ENCODE data around the gene MAP7D1. TPM values are rescaled to one million over a fixed set of nuclear protein-coding genes. Genes with fewer than 3 reads are reported as not detected.
A peak's percentile ranks its signal among the peaks of the same experiment; 100 is the strongest.

MAP7D1 gene
- total RNA-seq, 1 donor from 2014 or later: 114 TPM

GRCh38 chr1:36163426-36163825 is 7.5 kb downstream of the MAP7D1 start:
- H3K36me3 ChIP-seq: peaks cover 11% of the 10 kb centered on the region
- H3K9me3 ChIP-seq: no peaks in the 10 kb centered on the region
- TF ChIP-seq CTCF (IDR thresholded peaks at IDR 0.05): no peak
- H3K4me3 ChIP-seq: no peak overlapping the region
- H3K4me1 ChIP-seq: peaks cover 68% of the 10 kb centered on the region
- ATAC-seq (no peak), DNase-seq (no peak)
- peak overlapping the region; percentile 19 for H3K27ac ChIP-seq
- no peaks in the 10 kb centered on the region for H3K27me3 ChIP-seq
- intact Hi-C loops (cut with DNase I): no loop called here

DNA sequence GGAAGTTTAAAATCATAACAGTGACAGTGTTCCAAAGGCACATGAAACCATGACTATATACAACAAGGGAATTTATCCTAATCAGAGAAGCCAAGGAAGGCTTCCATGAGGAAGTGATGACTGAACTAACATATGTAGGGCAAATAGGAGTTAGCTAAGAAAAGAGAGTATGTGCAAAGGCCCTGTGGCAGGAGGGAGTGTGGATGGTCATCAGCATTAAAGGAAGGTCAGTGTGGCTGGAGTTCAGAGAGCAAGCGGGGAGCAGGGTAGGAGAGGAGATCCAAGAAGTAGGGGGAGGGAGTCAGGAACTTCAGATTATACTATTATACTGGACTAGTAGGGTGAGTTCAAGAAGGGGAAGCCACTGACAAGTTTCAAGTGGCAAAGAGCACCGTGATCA is 8.4 kb downstream of the MAP7D1 start:
- no peak overlapping the region for H3K4me3 ChIP-seq
- no peaks in the 10 kb centered on the region for H3K27me3 ChIP-seq
- intact Hi-C loops (cut with DNase I): no loop called here
- DNase-seq: no peak
- H3K4me1 ChIP-seq: peaks cover 60% of the 10 kb centered on the region
- TF ChIP-seq CTCF (IDR thresholded peaks at IDR 0.05): no peak
- H3K27ac ChIP-seq: no peak overlapping the region
- H3K9me3 ChIP-seq: no peaks in the 10 kb centered on the region
- peaks cover 11% of the 10 kb centered on the region for H3K36me3 ChIP-seq
- ATAC-seq: no peak

DNA sequence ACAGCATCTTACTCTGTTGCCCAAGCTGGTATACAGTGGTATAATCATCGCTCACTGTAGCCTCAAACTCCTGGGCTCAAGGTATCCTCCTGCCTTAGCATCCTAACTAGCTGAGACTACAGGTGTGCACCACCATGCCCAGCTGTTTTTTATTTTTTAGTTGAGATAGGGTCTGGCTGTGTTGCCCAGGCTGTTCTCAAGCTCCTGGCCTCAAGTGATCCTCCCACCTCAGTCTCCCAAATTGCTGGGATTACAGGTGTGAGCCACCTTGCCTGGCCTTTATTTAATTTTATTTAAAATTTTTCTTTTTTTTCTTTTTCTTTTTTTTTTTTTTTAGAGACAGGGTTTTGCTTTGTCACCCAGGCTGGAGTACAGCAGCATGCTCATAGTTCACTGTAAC is 9.2 kb downstream of the MAP7D1 start:
- no peak for TF ChIP-seq CTCF (IDR thresholded peaks at IDR 0.05)
- Histone ChIP-seq H3K9me3 (no peaks in the 10 kb centered on the region), H3K36me3 (peaks cover 19% of the 10 kb centered on the region), H3K27me3 (no peaks in the 10 kb centered on the region), H3K27ac (no peak overlapping the region), H3K4me1 (peaks cover 52% of the 10 kb centered on the region), H3K4me3 (no peak overlapping the region)
- DNase-seq (no peak), ATAC-seq (no peak)
- intact Hi-C loops (cut with DNase I): no loop called here

GRCh38 chr1:36166136-36166535 is 10.2 kb downstream of the MAP7D1 start:
- no peak overlapping the region for H3K4me3 ChIP-seq
- H3K27me3 ChIP-seq: no peaks in the 10 kb centered on the region
- H3K27ac ChIP-seq: no peak overlapping the region
- DNase-seq: no peak
- H3K36me3 ChIP-seq: peaks cover 28% of the 10 kb centered on the region
- H3K9me3 ChIP-seq: no peaks in the 10 kb centered on the region
- no peak for TF ChIP-seq CTCF (IDR thresholded peaks at IDR 0.05)
- H3K4me1 ChIP-seq: peaks cover 42% of the 10 kb centered on the region
- ATAC-seq: no peak
- intact Hi-C loops (cut with DNase I): no loop called here

GRCh38 chr1:36166938-36167905 is 11.3 kb downstream of the MAP7D1 start:
- Histone ChIP-seq H3K9me3 (no peaks in the 10 kb centered on the region), H3K27ac (no peak overlapping the region), H3K27me3 (no peaks in the 10 kb centered on the region), H3K4me1 (peaks cover 33% of the 10 kb centered on the region), H3K4me3 (no peak overlapping the region), H3K36me3 (peaks cover 38% of the 10 kb centered on the region)
- ATAC-seq (no peak), DNase-seq (no peak)
- no peak for TF ChIP-seq CTCF (IDR thresholded peaks at IDR 0.05)
- intact Hi-C loops (cut with DNase I): no loop called here
